Inflammatory macrophage treated with lipopolysaccharide for 4 hours (primary cell): ENCODE results near the gene PAX5.

Experiments
- DNase-seq: peaks from one replicate; pipeline ENCODE4 v3.0.0-alpha.2; 2020

PAX5 gene

DNA sequence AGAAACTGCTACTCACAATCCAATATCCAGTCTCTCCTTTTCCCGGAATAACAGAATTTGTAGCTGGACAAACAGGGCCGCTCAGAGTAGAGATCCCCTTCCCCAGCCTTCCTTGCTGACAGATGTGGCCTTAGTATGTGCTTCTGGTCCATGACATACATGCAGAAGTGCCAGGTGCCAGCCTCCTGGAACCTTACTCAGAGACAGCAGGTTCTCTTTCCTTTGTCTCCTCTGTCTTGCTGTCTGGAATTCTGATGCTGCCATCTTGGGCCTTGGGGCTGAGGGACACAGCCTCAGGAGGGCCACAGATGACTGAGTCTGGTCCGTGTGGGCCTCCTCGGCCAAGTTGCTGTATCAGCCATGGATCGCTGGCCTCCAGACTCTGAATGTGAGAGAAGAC, 210.1 kb downstream of the PAX5 start:
- DNase-seq, result no peak

DNA sequence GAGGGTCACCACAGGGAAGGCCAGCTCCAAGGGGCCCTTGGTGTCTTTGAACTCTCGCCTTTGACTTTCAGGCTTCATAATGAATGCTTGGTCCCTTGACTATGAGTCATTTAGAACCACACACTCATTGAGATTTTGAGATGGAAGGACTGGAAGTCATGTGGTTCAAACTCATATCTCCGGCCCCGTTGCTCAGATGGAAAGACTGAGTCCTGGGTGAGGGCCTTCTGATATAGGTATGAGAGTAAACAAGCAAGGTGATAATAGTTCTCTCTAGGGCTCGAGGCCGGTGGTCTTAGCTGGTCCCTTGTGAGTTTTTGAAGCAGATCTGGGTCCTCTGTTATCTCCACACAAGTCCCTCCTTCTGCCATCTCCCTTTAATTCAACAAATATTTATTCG, 210.6 kb downstream of the PAX5 start:
- no peak for DNase-seq

DNA sequence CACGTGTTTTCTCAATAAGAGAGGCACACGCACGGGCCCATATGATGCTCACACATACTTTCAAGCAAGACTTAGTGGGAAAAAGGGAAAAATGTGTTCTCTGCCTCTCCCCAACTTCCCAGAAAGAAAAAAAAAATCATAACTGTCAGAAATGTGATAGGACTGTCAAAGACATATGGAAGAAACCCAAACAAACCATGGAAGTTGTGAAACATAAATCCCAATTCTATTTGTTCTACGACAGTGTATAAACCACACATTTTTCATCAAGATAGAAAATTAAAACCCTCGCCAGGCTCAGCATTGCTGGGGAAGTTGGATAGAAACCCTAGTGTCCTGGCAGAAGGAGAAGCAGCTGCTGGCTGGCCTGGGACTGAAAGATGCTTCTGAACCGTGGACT, 211.9 kb downstream of the PAX5 start:
- no peak for DNase-seq

DNA sequence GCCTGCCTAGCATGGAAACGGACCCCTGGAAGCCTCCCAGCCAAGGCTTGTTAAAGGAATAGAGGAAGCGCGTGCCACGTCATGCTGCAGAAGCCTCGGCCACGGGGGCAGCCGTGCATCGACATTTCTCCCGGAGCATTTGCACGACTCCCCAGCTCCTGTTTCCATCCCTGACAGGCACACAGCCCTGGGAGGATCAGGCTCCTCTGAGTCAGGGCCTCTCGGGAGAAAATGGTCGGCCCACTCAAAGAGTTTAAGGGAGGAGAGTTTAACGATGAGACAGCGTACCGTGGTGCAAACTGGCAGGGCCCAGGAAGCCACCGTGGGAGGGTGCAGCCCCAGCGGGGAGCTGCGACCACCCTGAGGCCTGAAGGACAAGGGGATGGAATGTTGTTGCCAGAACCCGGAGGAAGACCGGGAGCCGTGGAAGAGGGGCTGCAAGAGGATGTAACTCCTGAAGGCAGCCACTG, 213.6 kb downstream of the PAX5 start:
- DNase-seq, result no peak

DNA sequence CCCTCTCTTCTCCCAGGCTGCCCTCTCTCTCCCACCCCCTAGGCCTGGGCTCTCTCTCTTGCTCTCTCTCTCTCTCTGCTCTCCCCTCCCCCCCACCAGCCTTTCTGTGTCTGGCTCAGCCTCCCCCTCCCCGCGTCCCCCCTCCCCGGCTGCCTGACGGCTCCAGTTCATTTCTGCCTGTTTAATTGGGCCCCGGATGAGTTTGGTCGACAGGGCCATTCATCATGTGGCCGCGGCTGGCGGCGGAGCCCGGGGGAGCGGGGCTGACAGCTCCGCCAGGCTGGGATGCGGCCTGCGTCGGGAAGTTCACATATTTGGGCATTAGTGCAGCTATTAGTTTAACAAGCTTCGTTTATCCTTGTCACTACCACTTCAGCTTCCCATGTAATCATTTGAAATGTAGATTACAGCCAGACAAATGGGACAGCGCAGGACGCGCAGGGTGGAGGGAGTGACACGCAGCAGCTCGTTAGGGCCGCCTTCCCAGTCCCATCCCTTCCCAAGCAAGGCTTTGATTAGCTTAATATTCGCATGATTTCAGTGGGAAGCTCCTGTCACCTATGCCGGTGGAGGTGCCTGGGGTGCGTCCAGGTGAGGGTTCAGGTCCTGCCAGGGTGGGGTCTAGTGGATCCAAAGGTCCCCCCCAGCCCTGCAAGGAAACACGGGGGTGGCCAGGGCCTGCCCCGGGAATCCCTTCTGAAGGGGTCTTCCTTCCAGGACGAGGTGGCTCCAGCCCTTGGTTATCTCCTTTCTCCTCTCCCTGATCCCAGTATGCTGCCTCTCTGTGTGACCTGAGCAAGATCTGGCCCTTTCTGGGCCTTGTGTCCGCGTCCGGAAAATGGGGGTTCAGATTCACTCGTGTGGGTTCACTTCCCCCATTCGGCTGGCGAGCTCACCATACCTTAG, 214.8 kb downstream of the PAX5 start:
- no peak for DNase-seq

DNA sequence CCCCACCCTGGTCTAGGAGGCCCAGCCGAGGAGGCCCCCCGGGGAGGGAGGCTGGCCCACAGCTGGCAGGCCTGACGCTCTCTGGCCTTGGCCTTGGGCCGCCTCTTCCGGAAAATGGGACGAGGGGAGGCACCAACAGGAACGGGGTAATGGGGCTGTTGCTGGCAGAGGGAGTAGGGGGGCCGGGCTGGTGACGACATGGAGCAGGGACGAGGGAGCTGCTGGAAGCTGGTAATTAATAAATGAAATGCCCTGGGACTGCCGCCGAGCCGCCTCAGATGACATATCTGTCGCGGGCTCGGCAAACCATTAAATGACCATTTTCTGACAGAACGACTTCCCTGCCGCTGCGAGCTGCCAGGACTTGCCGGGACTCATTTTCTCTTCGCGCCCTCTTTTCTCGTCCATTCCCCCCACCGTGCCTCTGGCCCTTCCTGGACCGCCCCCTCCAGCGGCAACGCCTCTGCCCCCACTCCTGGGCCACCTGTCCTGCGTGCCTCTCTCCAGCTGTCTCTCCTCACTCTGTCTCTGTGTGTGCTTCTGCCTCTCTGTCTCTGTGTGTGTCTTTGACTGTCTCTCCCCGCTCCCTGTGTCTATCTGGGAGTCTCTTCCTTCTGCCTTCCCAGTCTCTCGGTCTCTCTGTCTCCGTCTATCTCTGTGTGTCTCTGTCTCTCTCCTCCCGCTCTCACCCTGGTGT, 215.7 kb downstream of the PAX5 start:
- DNase-seq, result no peak

DNA sequence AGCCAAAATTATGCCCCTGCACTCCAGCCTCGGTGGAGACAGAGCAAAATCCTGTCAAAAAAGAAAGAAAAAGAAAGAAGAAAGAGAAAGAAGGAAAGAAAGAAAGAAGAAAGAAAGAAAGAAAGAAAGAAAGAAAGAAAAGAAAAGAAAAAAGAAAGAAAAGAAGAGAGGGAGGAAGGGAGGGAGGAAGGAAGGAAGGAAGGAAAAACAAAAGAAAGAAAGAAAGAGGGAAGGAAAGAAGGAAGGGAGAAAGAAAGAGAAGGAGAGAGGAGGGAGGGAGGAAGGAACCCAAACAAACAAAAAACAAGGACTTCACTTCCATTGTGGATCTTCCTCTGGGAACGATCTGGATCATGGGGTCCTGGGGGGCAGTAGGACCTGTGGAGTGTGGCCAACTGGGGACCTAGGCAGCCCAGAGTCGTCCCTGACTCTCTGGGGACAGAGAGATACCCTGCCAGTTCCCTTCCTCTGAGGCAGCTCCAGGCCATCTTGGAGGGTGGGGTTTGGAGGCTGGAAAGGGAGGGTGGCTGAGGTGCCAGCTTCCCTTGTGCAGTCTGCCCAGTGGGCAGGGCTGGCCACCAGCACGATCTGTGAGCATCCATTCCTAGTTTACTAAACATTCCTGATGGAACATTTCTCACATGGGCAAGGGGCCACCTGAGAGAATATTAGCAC, 216.8 kb downstream of the PAX5 start:
- no peak for DNase-seq

DNA sequence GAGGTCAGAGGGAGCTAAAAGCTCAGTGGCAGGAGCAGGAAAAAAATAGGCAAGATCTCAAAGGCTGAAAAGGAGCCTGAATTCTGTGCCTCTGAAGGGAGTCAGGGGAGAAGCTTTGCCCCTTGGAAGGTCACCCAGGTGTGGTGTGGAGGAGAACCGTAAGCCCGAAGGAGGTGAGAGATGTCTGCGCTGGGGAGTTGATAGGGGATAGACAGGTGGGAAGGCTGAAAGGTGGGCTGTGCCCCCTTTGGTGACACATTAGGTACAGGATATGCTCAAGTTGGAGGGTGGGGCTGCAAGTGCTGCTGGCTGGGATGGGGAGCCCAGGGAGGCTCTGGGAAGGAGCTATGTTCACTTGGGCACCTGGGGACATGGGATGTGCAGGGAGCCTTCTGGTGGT, 217.7 kb downstream of the PAX5 start:
- DNase-seq, result no peak

DNA sequence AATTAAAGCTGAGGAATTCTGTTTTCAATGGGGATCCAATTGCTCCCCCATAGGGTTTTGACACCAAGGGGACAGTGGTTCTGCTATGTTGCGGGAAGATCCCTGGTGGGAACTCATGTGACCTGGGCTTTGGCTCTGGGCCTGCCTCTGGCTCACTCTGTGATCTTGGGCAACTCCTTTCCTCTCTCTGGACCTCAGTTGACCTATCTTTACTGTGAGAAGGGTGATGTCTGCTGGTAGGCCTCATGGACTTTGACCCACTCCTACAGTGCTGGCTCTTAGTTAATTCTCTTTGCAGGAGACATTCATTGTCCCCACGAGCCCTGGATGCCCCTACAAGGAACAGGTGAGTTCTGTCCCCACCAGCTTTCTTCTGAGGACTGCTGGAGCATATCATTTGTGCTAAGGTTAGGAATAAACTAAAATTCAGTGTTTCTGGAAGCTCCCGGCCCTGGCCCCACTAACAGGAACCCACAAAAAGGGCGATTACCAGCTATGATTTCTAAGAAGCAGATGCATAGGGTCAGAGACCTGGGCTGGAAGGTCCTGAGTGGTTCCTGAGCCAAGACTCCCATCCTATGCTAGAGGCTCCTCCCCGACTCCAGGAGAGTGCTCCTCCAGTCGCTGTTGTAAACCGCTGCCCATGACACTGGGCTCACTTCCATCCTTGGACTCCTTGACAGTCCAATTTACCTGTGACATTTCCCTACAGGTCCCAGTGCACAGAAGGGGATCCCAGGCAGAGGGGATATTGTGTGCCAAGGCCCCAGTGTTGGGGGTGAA, 218.3 kb downstream of the PAX5 start:
- DNase-seq, result no peak

DNA sequence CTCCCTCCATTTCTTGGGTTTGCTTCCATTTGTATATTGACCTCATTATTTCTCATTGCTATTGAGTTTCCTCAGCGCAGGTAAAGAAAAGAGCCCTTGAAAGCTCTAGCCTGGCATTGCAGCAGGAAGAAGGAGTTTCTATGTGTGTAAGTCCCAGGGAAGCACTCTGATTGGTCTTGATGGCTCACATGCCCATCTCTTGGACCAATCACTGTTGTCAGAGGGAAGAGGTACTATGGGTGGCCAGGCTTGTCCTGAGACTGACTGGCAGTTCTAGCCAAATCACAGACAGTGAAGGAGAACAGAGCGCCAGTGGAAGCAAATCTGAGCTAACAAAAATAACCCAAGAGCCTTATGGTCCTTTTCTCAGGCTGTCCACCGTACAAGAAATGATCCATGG, 219.0 kb downstream of the PAX5 start:
- no peak for DNase-seq

DNA sequence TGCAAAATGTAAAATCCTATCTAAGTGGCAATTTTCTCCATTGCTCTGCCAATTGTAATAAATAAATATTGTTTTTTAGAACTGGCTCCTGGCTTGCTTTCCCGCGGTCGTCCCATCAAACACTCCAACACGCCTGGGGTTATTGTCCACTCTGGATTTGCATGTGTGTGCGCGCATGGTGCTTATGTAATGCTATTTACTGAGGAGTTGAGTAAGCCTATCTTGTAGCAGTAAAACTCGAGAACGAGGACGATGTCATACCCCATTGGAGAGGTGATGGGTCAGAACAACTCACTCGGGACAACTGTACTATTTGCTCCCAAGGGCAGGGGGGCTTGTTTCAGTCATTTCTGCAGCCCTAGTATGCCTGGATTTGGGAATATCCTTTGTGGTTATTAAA, 220.9 kb downstream of the PAX5 start:
- DNase-seq, result no peak

DNA sequence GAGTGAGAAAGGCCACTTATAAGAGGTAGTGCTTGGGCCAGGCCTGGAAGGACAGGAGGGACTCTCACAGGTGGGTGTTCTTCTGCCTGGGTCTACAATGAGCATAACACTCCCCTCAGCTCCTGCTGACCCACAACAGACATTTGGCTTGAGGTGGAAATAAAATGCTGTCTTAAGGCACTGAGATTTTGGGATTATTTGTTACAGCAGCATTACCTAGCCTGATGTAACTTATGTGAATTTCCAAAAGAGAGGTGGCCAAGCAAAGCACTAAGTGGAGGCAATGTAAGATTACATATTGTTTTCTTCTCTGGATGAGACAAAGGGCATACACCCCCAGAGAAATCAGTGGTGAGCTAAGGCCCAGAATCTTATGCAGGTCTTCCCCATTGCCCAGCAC, 221.5 kb downstream of the PAX5 start:
- no peak for DNase-seq

DNA sequence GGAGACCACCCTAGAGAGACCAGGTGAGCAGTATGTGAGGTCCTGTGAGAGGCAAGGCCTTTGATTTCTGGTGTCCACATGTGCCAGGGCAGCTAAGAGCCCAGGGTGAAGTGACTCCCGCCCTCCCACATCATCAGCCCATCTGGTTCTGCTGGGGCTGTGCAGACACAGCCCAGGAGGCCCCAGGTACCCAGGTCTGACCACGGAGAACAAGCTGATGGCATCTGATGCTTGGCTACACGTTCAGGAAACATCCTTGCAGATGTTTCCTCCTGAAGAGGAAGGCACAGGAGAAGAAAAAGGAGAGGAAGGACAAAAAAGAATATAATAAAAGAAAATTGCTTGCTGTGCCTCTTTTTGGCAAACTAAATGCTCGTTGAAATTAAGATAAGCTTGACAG, 225.8 kb downstream of the PAX5 start:
- no peak for DNase-seq

DNA sequence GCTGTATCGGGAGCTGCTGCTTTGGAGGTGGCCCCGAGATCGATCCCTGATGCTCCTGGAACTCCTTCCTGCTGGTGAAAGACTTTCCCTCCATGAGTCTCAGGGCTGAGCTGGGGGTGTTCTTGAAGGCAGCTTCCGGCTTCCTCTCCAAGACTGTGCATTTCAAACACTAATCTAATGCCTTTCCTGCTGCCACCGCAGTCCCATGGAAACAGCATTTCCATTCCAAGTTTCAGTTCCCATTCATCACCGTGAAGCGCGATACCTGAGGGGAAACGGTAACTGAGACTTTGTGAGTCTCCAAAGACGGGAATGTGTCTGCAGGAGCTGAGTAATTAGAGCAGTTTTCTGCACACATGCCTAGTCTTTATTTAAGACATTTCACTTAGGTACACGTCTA, 230.1 kb downstream of the PAX5 start:
- no peak for DNase-seq

DNA sequence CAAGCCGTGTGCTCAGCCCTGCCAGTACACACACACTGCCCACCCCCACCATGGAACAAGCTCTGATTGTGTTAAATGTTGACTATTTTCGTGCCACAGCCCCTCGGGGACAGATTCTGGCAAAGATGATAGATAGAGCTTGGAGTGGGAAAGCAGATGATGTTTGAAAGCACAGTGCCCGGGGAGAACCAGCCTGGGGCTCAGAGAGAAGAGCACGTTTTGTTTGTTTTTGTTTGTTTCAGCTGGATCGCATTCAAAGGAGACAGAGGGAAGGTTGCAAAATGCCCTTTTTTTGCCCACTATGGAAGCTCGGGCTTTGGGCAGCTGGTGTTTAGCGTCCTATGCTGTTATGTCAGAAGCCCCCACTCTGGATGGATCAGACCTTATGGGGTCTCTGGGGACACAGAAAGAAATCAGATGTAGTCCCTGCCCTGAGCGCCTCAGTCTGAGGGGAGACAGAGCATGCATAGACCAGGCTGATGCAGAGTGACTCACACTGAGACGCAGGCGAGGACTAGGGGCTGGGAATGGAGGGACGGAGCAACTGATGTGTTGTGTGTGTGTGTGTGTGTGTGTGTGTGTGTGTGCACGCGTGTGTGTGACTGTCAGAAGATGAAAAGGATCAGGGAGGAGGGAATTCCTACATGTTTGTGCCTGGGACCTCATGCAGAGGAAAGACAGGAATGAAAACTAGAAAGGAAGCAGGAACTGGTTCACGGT, 231.7 kb downstream of the PAX5 start:
- no peak for DNase-seq

DNA sequence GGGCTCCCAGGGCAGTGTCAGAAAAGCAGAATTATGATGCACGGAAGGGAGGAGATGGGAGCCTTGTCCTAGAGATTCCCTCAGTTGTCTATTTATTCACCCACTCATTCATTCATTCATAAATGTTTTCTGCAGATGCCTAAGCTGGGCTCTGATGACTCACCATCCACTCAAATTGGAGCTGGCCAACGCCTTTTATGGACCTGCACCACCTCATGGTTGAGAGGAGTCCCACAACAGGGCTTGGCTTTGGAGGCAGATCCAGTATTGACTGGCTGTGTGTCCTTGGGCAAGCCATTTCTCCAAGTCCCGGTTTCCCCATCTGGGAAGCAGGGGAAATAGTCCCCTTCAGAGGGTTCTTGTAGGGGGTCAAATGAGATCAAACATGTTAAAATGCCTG, 233.6 kb downstream of the PAX5 start:
- no peak for DNase-seq

DNA sequence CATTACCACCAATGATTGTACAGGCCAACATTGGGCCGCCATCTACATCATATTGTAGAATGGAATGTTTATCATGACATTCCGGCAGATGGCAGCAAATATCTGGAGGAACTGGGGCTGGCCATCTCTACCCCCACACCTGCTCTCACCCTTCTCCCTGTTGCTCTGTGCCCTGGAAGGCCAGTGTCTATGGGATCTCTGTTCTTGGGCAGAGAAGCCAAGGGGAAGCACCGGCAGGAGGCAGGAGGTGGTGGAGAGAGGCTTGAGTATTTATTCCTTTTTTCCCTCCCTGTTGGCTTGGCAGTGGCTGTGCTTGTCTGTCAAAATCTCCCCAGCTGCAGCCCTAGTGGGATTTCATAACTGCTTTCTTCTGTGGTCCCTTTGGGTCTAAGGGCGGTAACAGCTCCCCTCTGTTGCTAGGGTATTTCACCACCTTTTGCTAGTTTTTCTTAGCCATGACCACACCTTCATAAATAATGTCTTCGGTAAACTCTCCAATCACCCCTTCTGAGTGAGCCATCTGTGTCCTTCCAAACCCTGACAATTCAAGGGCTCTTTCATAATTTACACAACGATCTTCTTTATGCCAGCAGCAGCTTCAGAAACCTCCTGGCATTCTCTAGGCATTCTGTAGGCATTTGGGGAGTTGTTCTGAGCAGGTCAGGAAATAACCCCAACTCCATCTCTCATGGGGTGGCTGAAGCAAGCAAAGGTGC, 235.6 kb downstream of the PAX5 start:
- DNase-seq, result no peak

DNA sequence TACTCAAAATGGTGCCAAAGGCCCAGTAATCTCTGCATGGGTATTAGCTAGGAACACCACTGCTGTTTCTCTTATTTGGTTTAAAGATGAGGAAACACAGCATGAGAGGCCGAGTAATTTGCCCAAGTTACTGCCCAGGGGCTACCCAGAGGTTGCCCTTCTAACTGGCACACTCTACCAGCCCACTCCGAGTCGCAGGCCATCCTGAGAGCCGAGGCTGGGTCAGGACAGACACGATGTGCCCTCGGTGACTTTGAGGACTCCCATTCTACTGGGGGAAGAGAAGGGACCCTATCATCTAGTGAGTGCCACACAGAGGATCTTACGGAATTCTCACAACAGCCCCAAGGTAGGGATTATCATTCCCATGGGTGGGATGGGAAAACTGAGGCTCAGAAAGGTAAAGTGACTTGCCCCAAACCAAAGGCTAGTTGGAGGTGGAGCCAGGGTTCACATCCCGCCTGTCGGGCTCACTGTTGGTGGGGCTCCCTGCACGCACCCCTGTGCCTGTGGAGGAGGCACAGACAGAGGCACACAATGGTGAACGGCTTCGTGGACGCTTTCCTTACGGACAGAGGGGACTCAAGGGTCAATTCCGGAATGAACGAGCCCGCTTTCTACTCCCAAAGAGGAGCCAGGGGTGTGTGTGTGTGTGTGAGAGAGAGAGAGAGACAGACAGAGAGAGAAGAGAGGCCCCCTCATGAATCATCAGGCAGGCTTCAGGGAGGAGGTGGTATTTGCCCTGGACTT, 236.4 kb downstream of the PAX5 start:
- no peak for DNase-seq

DNA sequence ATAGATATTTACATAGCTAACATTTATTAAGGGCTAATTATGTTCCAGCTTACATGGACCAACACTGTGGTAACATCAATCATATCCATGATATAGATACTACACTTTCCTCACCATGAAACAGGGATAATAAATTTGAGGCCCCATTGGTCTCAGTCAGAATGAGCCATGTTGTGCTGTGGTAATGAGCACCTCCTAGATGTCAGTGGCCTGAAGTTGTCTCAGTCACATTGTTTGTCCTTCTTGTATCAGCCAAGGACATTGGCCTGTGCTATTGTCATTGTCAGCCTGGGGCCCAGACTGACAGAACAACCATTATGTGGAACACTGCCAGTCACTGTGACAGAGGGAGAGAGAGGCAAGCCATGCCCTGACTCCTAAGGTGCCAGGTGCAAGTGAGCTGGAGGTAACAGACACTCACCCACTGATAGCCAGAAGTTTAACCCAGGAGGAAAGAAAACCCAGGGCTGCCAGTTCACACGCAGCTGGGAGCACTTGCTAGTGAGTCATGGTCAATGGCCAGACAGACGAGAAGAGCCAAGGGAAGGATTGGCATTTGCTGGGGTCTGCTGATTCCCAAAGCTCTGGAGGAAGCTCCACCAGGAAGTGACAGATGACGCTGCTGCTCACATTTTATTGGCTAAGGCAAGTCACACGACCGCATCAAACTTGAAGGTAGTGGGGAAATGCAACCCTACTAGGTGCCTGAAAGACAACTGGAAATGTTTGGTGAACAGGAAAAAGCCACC, 237.2 kb downstream of the PAX5 start:
- DNase-seq, result no peak

DNA sequence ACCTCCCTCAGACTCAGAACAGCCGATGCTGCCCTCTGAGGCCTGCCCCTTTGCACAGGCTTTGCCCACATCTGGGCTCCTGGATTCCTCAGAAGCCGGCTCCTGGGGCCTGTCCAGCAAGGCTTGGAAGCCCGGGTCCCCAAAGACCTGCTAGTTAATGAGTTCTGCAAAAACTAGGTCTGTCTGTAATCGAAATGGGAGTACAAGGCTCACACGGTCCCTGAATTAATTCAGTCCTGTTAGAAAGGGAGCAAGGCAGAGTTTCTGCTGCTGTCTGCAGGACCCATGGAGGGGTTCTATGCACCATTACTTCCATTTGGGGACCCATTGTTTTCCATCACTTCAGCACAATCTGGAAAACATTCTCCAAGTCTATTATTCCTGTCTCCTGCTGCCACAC, 239.6 kb downstream of the PAX5 start:
- DNase-seq, result no peak
